Tibial artery (tissue), 4 donors: ENCODE measurements around the gene TTC34.

ENCODE experiments used
- DNase-seq, 2 donors: peaks; one replicate each; pipeline ENCODE4 v3.0.0-alpha.2; 2019
- H3K27ac ChIP-seq, 2 donors: fragments of 200-600 bp; sonication (generic) in 1 of 2; 1 replicate in 1 of 2; 2 replicates in 1 of 2; pipeline ENCODE4 v1.5.1; 2018 to 2019; ENCODE audit warnings: mild to moderate bottlenecking in 1 of 2
- H3K27me3 ChIP-seq, 2 donors: fragments of 200-600 bp; sonication (generic) in 1 of 2; one replicate each; pipeline versions ENCODE4 v1.5.1 to v1.6.0; 2016 to 2019
- H3K36me3 ChIP-seq, 3 donors: fragments of 200-600 bp; sonication (generic) in 2 of 3; one replicate each; pipeline ENCODE4 v1.5.1; 2016 to 2019; ENCODE audit warnings: mild to moderate bottlenecking in 2 of 3
- H3K4me1 ChIP-seq, 4 donors: fragments of 200-600 bp; sonication (generic) in 2 of 4; 1 replicate in 3 of 4; 2 replicates in 1 of 4; pipeline ENCODE4 v1.5.1; 2016 to 2019
- H3K4me3 ChIP-seq, 2 donors: fragments of 200-600 bp; sonication (generic) in 1 of 2; 1 replicate in 1 of 2; 2 replicates in 1 of 2; pipeline ENCODE4 v1.5.1; 2018 to 2019; ENCODE audit warnings: mild to moderate bottlenecking in 2 of 2
- H3K9me3 ChIP-seq, 3 donors: fragments of 200-600 bp; sonication (generic) in 1 of 3; one replicate each; pipeline ENCODE4 v1.5.1; 2016 to 2019
- intact Hi-C: fragments of 100-400 bp; cut with DNase I; formaldehyde crosslinking; loops from one replicate; pipeline ENCODE4 v1.15.0; 2023; ENCODE audit warnings: low total_unique reads
- TF ChIP-seq, protein P1 (sequence below), 2 experiments: fragments of 200-600 bp in 1 of 2; fragments of 450-650 bp in 1 of 2; IDR thresholded peaks; one replicate each; pipeline ENCODE4 v1.5.1; 2017 to 2019; ENCODE audit warnings: antibody characterized with exemption in 2 of 2, mild to moderate bottlenecking in 1 of 2, moderate library complexity in 1 of 2

Gene TTC34

DNA sequence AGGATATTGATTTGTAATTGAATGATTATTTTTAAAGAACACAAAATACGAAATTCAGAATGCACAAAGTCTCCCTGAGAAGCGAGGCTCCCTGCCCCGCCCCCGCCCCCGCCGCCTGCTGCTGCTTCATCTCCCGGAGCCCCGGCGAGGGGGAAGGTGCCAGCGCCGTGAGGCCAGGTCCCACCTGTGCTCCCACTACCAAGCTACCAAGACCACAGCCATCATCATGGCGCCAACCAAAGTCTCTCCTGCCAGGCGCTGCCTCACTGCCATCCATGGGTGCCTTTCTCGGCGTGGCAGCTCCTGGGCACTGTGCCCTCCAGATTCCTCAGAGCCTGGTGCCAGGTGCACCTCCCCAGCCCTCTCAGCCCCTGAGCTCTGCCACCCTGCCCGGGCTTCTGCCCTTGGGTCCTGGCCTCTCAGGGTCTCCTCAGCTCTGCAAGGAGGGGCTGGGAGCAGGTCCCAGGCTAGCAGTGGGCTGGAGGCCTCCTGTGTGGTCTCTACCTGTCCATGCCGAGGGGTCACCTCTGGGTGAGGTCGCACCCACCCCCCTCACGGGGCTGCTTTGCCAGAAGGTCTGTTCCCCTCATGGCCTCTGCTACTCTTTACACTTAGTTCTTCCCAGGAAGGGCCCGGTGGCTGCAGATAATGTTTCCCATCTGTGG is 29.4 kb upstream of the TTC34 start:
- no peak for DNase-seq
- H3K4me3 ChIP-seq, result no peak overlapping the region
- TF ChIP-seq, protein P1, sequence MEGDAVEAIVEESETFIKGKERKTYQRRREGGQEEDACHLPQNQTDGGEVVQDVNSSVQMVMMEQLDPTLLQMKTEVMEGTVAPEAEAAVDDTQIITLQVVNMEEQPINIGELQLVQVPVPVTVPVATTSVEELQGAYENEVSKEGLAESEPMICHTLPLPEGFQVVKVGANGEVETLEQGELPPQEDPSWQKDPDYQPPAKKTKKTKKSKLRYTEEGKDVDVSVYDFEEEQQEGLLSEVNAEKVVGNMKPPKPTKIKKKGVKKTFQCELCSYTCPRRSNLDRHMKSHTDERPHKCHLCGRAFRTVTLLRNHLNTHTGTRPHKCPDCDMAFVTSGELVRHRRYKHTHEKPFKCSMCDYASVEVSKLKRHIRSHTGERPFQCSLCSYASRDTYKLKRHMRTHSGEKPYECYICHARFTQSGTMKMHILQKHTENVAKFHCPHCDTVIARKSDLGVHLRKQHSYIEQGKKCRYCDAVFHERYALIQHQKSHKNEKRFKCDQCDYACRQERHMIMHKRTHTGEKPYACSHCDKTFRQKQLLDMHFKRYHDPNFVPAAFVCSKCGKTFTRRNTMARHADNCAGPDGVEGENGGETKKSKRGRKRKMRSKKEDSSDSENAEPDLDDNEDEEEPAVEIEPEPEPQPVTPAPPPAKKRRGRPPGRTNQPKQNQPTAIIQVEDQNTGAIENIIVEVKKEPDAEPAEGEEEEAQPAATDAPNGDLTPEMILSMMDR (IDR thresholded peaks at IDR 0.05), result no peak
- peaks cover 0 to 60% of the 10 kb centered on the region in 2 donors for H3K27me3 ChIP-seq
- no peak overlapping the region for H3K27ac ChIP-seq
- H3K36me3 ChIP-seq, result no peaks in the 10 kb centered on the region
- intact Hi-C loops, result no loop called here
- no peaks in the 10 kb centered on the region for H3K4me1 ChIP-seq
- H3K9me3 ChIP-seq, result peaks cover 0 to 14% (median 14%) of the 10 kb centered on the region in 3 donors

DNA sequence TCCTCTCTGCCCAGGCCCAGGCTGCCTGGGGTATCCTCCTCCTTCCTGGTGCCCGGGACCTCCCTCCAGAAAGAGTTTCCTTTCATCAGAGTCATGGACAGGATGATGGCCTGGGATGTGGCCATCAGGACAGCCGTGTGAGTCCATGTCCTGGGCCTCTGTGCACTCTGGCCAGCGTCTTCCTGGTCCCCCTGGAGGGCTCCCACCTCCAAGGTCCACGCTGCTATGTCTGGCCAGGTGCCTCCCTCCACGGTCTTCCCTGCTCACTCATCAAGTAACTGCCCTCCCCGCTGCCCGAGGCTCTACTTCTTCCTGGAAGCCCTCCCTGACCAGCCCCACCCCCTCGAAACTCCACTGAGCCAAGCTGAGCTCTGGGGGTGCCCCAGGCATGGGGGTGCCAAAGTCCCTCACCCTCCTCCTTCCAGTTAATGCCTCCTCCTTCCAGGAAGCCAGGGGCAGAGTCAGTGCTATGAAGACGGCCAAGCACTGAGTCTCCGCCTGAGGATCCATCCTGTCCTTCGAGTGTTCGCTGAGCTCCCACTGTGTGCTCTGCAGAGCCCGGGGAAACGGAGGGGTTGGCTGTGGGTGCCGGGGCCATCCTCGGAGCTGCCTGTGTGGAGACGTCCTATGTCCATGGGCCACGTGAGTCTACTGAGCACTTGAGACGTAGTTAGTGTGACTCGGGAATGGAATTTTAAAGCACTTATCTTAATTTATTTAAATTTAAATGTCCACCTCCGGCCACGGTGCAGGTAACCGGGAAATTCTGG is 28.5 kb upstream of the TTC34 start:
- Histone ChIP-seq H3K27me3 (peaks cover 0 to 67% of the 10 kb centered on the region in 2 donors), H3K9me3 (peaks cover 0 to 14% (median 14%) of the 10 kb centered on the region in 3 donors), H3K36me3 (no peaks in the 10 kb centered on the region), H3K27ac (no peak overlapping the region), H3K4me1 (no peaks in the 10 kb centered on the region), H3K4me3 (no peak overlapping the region)
- TF ChIP-seq, protein P1 (IDR thresholded peaks at IDR 0.05), result no peak
- intact Hi-C loops, result no loop called here
- no peak for DNase-seq

DNA sequence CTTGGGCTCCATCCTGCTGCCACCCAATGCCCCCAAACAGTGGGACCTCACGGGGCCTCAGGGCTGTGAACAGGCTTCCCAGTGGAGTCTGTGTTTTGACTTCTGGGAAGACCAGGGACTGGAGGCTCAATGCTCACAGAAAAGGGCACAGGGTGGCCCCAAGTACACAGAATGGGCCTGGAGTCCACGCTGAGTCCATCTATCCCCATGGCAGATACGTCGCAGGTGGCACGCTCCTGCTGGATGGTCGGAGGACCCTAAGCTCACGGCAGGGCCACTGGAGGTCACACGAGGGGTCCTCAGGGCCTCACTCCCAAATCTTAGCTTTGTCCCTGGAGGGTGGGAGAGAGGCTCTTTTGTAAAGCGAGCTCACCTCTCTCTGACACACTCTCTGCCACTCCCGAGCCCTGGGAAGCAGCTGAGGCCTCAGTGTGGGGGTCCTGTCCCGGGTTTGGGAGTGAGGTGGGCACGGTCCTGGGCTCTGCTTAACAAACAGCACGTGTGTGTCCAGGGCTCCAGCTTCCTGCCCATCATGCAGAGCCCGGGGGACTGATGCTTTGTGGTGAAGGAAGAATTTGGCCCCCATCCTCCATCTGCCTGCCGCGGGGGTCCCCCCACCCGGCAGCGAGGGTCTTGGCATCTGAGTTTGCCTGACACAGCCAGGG is 27.2 kb upstream of the TTC34 start:
- intact Hi-C loops, result no loop called here
- Histone ChIP-seq H3K27me3 (peaks cover 0 to 67% of the 10 kb centered on the region in 2 donors), H3K4me3 (no peak overlapping the region), H3K27ac (no peak overlapping the region), H3K36me3 (no peaks in the 10 kb centered on the region), H3K4me1 (no peaks in the 10 kb centered on the region), H3K9me3 (peaks cover 0 to 14% (median 14%) of the 10 kb centered on the region in 3 donors)
- no peak for DNase-seq
- TF ChIP-seq, protein P1 (IDR thresholded peaks at IDR 0.05), result no peak

DNA sequence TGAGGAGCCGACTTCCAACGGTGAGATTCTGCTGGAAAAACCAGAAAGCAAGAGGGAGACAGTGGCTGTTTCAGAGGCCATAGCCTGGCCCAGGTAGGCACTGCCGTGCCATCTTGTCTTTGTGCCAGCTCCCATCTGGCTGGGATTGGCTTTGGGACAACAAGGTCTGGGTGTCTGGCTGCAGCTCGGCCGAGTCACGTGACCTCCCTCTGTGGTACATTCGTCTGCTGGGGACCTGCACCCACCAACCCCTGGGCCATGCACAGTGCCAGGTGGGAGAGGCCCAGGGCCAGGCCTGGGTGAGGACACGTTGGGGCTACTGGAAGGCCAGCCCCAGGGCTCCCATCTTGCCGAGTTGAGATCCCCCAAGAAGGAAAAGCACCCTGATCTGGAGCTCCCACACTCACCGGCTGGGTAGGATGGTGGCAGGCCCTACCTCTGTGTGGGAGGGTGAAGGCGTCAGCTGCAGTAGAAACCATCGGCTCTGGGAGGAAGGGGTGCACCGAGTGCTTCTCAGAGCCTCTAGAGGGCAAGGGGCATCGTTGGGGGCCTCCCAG is 25.3 kb upstream of the TTC34 start:
- peaks cover 0 to 60% of the 10 kb centered on the region in 2 donors for H3K27me3 ChIP-seq
- TF ChIP-seq, protein P1 (IDR thresholded peaks at IDR 0.05), result no peak
- intact Hi-C loops, result no loop called here

DNA sequence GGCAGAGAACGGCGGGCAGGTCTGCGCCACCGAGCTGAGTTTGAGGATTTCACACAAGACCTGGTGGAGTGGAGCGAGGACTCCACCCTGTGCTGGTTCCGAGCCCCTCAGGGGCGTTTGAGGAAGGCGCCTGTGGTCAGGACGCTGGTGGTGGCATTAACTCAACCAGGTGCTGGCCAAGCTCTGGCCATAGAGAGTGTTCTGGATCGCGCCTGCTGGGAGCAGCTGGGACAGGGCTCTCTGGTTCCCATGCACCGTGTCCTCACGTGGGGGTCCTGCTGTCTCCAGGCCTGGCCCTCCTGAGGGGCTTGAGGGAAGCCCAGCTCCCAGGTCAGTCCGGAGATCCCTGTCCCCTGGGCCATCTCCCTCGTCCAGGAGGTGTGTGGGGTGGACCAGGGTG is 24.8 kb upstream of the TTC34 start:
- no peak for DNase-seq
- H3K4me3 ChIP-seq, result no peak overlapping the region
- intact Hi-C loops, result no loop called here
- H3K4me1 ChIP-seq, result peaks cover 0 to 6% (median 3%) of the 10 kb centered on the region in 4 donors
- TF ChIP-seq, protein P1 (IDR thresholded peaks at IDR 0.05), result no peak
- peaks cover 0 to 14% (median 14%) of the 10 kb centered on the region in 3 donors for H3K9me3 ChIP-seq
- H3K27me3 ChIP-seq, result peaks cover 0 to 60% of the 10 kb centered on the region in 2 donors
- no peaks in the 10 kb centered on the region for H3K36me3 ChIP-seq
- no peak overlapping the region for H3K27ac ChIP-seq

More for the DNA sequence above, 25.3 kb upstream of the TTC34 start:
- Histone ChIP-seq H3K4me1 (peaks cover 0 to 5% (median 2%) of the 10 kb centered on the region in 4 donors), H3K36me3 (no peaks in the 10 kb centered on the region), H3K27ac (no peak overlapping the region), H3K9me3 (peaks cover 0 to 14% (median 14%) of the 10 kb centered on the region in 3 donors), H3K4me3 (no peak overlapping the region)
- DNase-seq, result no peak
